Measurements from ENCODE around the gene SEMA6C.
"Not testable (repeated sequence)": the region's sequence is repeated elsewhere in the genome, so short reads cannot be mapped to it uniquely, and the experiment has no call there.

Gene SEMA6C

GRCh38 chr1:151098126-151098525 lies 48.3 kb downstream of the SEMA6C start:
- no peak overlapping the region for H3K9ac ChIP-seq (ENCODE audit: low read length in 5 of 5)
- H3K9me3 ChIP-seq (ENCODE audit: control insufficient read depth in 5 of 5, low read length in 5 of 5), result no peaks in the 10 kb centered on the region
- peaks cover 0 to 11% (median 3%) of the 10 kb centered on the region in 5 donors for H3K36me3 ChIP-seq (ENCODE audit: control insufficient read depth in 5 of 5, insufficient read depth in 5 of 5, low read length in 5 of 5)
- H3K4me1 ChIP-seq (ENCODE audit: control insufficient read depth in 5 of 5, insufficient read depth in 5 of 5, low read length in 5 of 5), result no peaks in the 10 kb centered on the region
- no peaks in the 10 kb centered on the region for H3K27me3 ChIP-seq (ENCODE audit: control insufficient read depth in 5 of 5, insufficient read depth in 4 of 5, low read length in 5 of 5)
- H3K27ac ChIP-seq (ENCODE audit: low read depth, low read length), result no peak overlapping the region
- no peak overlapping the region for H3K4me3 ChIP-seq (ENCODE audit: low read depth in 1 of 5, low read length in 5 of 5)

GRCh38 chr1:151097426-151097825 lies 49.0 kb downstream of the SEMA6C start:
- H3K9me3 ChIP-seq (ENCODE audit: control insufficient read depth in 5 of 5, low read length in 5 of 5); H3K27ac ChIP-seq (ENCODE audit: low read depth, low read length); H3K4me3 ChIP-seq (ENCODE audit: low read depth in 1 of 5, low read length in 5 of 5); H3K27me3 ChIP-seq (ENCODE audit: control insufficient read depth in 5 of 5, insufficient read depth in 4 of 5, low read length in 5 of 5); H3K4me1 ChIP-seq (ENCODE audit: control insufficient read depth in 5 of 5, insufficient read depth in 5 of 5, low read length in 5 of 5); H3K9ac ChIP-seq (ENCODE audit: low read length in 5 of 5): not testable (repeated sequence)
- peaks cover 0 to 15% (median 3%) of the 10 kb centered on the region in 5 donors for H3K36me3 ChIP-seq (ENCODE audit: control insufficient read depth in 5 of 5, insufficient read depth in 5 of 5, low read length in 5 of 5)

- Histone ChIP-seq H3K36me3 (ENCODE audit: control insufficient read depth in 5 of 5, insufficient read depth in 5 of 5, low read length in 5 of 5) (peaks cover 0 to 6% (median 4%) of the 10 kb centered on the region in 5 donors), H3K27me3 (ENCODE audit: control insufficient read depth in 5 of 5, insufficient read depth in 4 of 5, low read length in 5 of 5) (no peaks in the 10 kb centered on the region), H3K9me3 (ENCODE audit: control insufficient read depth in 5 of 5, low read length in 5 of 5) (no peaks in the 10 kb centered on the region), H3K4me3 (ENCODE audit: low read depth in 1 of 5, low read length in 5 of 5) (no peak overlapping the region), H3K4me1 (ENCODE audit: control insufficient read depth in 5 of 5, insufficient read depth in 5 of 5, low read length in 5 of 5) (peaks cover 0 to 2% (median 0%) of the 10 kb centered on the region in 5 donors), H3K27ac (ENCODE audit: low read depth, low read length) (no peak overlapping the region), H3K9ac (ENCODE audit: low read length in 5 of 5) (no peak overlapping the region)
These were observed 60.4 kb downstream of the SEMA6C start for GRCh38 chr1:151085953-151086559.
